HL-60 (cell line): ENCODE results near the gene SBK2.

Experiments
- DNase-seq, 2 experiments: peaks; one replicate each; pipeline ENCODE4 v3.0.0-alpha.2; 2010 to 2020; ENCODE audit warnings: low read depth in 1 of 2, low spot score in 1 of 2
- H3K27ac ChIP-seq: fragments of 250-450 bp; sonication (Bioruptor Pico); replicated peaks from 2 replicates; pipeline ENCODE4 v1.5.1; 2020; ENCODE audit warnings: mild to moderate bottlenecking, moderate library complexity
- H3K27me3 ChIP-seq: fragments of 250-450 bp; sonication (Bioruptor Pico); 2 replicates; pipeline ENCODE4 v1.5.1; 2021; ENCODE audit warnings: mild to moderate bottlenecking, moderate library complexity; ENCODE audit not compliant: insufficient read depth, poor library complexity, severe bottlenecking
- H3K4me3 ChIP-seq: replicated peaks from 2 replicates; pipeline ENCODE4 v1.5.1; 2011; ENCODE audit warnings: mild to moderate bottlenecking, control low read depth, low read length; ENCODE audit not compliant: insufficient read depth
- GABPA ChIP-seq: IDR thresholded peaks from 2 replicates; pipeline ENCODE4 v1.6.1; 2012; ENCODE audit warnings: low read depth
- POLR2AphosphoS5 ChIP-seq: IDR thresholded peaks from 2 replicates; pipeline ENCODE4 v1.6.1; 2012; ENCODE audit warnings: low read depth
- SPI1 ChIP-seq: IDR thresholded peaks from 2 replicates; pipeline ENCODE4 v1.6.1; 2012; ENCODE audit warnings: low read depth, mild to moderate bottlenecking, borderline replicate concordance
- TF ChIP-seq, protein P1 (sequence below): IDR thresholded peaks from one replicate; pipeline ENCODE4 v1.5.1; 2011; ENCODE audit warnings: low read length, control low read depth, inconsistent platforms; ENCODE audit not compliant: insufficient read depth
- TF ChIP-seq, protein P2 (sequence below): IDR thresholded peaks from 2 replicates; pipeline ENCODE4 v1.6.1; 2012; ENCODE audit warnings: low read depth; ENCODE audit not compliant: insufficient replicate concordance

The SBK2 gene

DNA sequence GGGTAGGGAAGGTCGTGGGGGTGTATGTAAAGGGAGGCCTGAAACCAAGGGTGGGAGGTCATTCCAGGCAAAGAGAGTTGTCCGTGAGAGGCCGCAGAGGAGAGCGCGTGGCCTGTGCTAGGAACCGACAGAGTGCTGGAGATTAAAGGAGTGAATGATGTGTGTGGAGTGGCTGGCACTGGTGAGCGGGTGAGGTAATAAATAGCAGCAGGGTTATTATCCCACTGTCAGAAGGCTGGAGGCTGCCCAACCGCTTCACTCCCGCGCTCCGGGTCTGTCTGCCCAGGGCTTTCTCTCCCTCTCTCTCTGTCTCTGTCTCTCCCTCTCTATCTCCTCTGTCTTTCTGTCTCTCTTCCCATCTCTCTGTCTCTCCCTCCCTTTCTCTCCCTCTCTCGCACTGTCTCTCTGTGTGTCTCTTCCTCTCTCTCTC, 26.3 kb upstream of the SBK2 start:
- H3K27me3 ChIP-seq: no peaks in the 10 kb centered on the region
- TF ChIP-seq, protein P1, sequence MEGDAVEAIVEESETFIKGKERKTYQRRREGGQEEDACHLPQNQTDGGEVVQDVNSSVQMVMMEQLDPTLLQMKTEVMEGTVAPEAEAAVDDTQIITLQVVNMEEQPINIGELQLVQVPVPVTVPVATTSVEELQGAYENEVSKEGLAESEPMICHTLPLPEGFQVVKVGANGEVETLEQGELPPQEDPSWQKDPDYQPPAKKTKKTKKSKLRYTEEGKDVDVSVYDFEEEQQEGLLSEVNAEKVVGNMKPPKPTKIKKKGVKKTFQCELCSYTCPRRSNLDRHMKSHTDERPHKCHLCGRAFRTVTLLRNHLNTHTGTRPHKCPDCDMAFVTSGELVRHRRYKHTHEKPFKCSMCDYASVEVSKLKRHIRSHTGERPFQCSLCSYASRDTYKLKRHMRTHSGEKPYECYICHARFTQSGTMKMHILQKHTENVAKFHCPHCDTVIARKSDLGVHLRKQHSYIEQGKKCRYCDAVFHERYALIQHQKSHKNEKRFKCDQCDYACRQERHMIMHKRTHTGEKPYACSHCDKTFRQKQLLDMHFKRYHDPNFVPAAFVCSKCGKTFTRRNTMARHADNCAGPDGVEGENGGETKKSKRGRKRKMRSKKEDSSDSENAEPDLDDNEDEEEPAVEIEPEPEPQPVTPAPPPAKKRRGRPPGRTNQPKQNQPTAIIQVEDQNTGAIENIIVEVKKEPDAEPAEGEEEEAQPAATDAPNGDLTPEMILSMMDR: no peak
- TF ChIP-seq GABPA: no peak
- TF ChIP-seq, protein P2, sequence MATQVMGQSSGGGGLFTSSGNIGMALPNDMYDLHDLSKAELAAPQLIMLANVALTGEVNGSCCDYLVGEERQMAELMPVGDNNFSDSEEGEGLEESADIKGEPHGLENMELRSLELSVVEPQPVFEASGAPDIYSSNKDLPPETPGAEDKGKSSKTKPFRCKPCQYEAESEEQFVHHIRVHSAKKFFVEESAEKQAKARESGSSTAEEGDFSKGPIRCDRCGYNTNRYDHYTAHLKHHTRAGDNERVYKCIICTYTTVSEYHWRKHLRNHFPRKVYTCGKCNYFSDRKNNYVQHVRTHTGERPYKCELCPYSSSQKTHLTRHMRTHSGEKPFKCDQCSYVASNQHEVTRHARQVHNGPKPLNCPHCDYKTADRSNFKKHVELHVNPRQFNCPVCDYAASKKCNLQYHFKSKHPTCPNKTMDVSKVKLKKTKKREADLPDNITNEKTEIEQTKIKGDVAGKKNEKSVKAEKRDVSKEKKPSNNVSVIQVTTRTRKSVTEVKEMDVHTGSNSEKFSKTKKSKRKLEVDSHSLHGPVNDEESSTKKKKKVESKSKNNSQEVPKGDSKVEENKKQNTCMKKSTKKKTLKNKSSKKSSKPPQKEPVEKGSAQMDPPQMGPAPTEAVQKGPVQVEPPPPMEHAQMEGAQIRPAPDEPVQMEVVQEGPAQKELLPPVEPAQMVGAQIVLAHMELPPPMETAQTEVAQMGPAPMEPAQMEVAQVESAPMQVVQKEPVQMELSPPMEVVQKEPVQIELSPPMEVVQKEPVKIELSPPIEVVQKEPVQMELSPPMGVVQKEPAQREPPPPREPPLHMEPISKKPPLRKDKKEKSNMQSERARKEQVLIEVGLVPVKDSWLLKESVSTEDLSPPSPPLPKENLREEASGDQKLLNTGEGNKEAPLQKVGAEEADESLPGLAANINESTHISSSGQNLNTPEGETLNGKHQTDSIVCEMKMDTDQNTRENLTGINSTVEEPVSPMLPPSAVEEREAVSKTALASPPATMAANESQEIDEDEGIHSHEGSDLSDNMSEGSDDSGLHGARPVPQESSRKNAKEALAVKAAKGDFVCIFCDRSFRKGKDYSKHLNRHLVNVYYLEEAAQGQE: no peak
- no peak for DNase-seq
- H3K27ac ChIP-seq: no peak overlapping the region
- no peak overlapping the region for H3K4me3 ChIP-seq

DNA sequence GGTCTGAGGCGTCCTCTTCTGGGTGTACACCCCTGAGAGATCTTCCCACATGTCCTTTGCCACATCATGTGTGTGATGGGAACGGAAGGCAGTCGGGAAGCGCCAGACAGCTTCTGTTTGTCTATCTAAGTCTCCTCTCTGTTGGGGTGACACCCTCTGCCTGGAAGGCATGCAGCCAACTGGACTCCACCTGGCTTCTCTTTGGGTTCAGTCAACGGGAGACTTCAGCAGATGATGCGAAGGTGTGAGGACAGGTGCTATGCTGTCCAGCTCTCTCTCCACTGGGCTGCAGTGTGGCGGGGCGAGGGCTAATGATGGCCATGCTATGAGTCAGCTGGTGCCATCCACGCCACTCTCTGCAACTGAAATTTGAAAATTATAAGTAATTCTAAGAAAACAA, 22.8 kb upstream of the SBK2 start:
- TF ChIP-seq POLR2AphosphoS5: no peak
- TF ChIP-seq GABPA: no peak
- no peak for TF ChIP-seq SPI1
- TF ChIP-seq, protein P1: no peak
- TF ChIP-seq, protein P2: no peak
- no peaks in the 10 kb centered on the region for H3K27me3 ChIP-seq
- H3K27ac ChIP-seq: no peak overlapping the region
- DNase-seq: no peak
- no peak overlapping the region for H3K4me3 ChIP-seq

DNA sequence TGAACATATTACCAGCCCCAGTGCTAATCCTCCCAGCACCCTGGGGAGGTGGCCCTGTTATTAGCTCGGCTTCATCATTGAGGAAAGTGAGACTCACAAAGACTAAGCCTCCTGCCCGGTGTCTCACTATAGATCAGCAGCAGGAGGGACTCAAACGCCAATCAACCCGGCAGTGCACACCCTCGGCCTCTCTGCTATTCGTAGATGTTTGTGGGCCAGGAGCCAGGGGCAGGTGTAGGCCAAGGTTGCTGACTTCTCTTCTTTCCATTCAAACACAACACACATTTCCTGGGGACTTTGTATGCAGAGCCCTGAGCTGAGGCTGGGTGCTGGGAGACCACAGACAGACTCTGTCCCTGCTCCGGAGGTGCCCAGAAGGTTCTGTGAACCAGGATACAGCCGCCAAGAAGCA, 17.8 kb upstream of the SBK2 start:
- no peak overlapping the region for H3K4me3 ChIP-seq
- no peak overlapping the region for H3K27ac ChIP-seq
- peaks cover 2% of the 10 kb centered on the region for H3K27me3 ChIP-seq
- TF ChIP-seq GABPA: no peak
- TF ChIP-seq, protein P2: no peak
- no peak for TF ChIP-seq POLR2AphosphoS5
- TF ChIP-seq, protein P1: no peak
- TF ChIP-seq SPI1: no peak
- no peak for DNase-seq
